ENCODE results near the gene RTL5.

The RTL5 gene

GRCh38 chrX:72143609-72143907 is 11.8 kb upstream of the RTL5 start:
- Histone ChIP-seq H3K9me2 (replicated peaks; ENCODE audit: low read depth, low read length) (no peaks in the 10 kb centered on the region), H3F3A (ENCODE audit: low read depth) (no peaks in the 10 kb centered on the region), H3K36me3 (ENCODE audit: insufficient read depth, low read length) (peaks cover 4% of the 10 kb centered on the region; the same call in 1 of the 2 replicates), H2AFZ (ENCODE audit: low read length) (no peak overlapping the region), H4K20me1 (ENCODE audit: insufficient read depth, low read length, poor library complexity, severe bottlenecking) (no peaks in the 10 kb centered on the region), H3K9me3 (ENCODE audit: insufficient read depth, low read depth, low read length) (no peaks in the 10 kb centered on the region), H3K9ac (ENCODE audit: low read depth, low read length, poor library complexity, severe bottlenecking) (no peak overlapping the region), H3K4me3 (ENCODE audit: low read length, poor library complexity, severe bottlenecking) (no peak overlapping the region), H3K27me3 (ENCODE audit: insufficient read depth, low read length, poor library complexity, severe bottlenecking) (peaks cover 29% of the 10 kb centered on the region), H3K4me2 (ENCODE audit: low read depth, low read length, poor library complexity, severe bottlenecking) (no peak overlapping the region), H3K79me2 (ENCODE audit: insufficient read depth, low read length) (no peaks in the 10 kb centered on the region), H3K4me1 (ENCODE audit: insufficient read depth, low read length, poor library complexity, severe bottlenecking) (peaks cover 4% of the 10 kb centered on the region)
- no peak for TF ChIP-seq EZH2phosphoT487 (IDR thresholded peaks at IDR 0.05; ENCODE audit: borderline replicate concordance)
- no peak for TF ChIP-seq CTCF (conservative IDR thresholded peaks at IDR 0.05; ENCODE audit: low read length)

DNA sequence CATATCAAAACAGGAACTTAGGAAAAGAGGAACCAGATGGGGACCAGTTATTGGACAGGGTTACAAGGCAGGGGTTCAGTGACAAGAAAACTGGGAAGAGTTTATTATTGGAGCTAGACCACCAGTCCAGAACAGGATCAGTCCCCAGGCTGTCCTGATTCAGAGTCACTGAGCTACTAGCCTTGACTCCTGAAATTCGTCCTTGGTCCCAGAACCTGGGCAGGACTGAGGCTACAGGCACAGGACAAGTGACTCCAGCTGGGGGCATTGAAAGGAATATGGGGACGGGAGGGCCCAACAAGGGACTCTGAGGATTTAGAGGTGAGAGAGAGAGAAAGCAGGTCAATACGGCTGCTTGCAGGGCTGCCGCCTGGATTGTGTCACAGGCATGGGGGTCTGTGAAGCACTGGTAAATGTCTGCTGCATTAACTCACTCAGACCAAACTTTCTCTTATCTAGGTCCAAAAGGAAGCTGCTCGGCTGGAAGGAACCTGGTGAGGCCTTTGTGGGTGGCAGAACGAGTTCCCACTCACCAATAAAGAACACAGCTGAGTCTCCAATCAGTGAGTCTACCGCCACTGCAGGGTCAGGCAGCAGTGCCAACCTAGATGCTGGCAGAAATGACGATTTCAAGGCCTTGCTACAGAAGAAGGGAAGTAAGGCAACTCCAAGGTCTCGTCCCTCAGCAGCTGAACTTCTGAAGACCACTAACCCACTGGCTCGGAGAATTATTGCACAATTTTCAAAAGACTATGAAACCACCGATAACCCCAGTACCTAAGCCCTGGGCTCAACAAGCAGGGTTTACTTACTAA is 11.3 kb upstream of the RTL5 start:
- Histone ChIP-seq H4K20me1 (ENCODE audit: insufficient read depth, low read length, poor library complexity, severe bottlenecking) (no peaks in the 10 kb centered on the region), H3K36me3 (ENCODE audit: insufficient read depth, low read length) (peaks cover 4% of the 10 kb centered on the region; the same call in 1 of the 2 replicates), H3K9ac (ENCODE audit: low read depth, low read length, poor library complexity, severe bottlenecking) (no peak overlapping the region), H2AFZ (ENCODE audit: low read length) (no peak overlapping the region), H3K4me1 (ENCODE audit: insufficient read depth, low read length, poor library complexity, severe bottlenecking) (peaks cover 4% of the 10 kb centered on the region), H3K4me3 (ENCODE audit: low read length, poor library complexity, severe bottlenecking) (no peak overlapping the region), H3K9me3 (ENCODE audit: insufficient read depth, low read depth, low read length) (no peaks in the 10 kb centered on the region), H3K27me3 (ENCODE audit: insufficient read depth, low read length, poor library complexity, severe bottlenecking) (peaks cover 26% of the 10 kb centered on the region), H3F3A (ENCODE audit: low read depth) (no peaks in the 10 kb centered on the region), H3K9me2 (replicated peaks; ENCODE audit: low read depth, low read length) (no peaks in the 10 kb centered on the region), H3K79me2 (ENCODE audit: insufficient read depth, low read length) (no peaks in the 10 kb centered on the region), H3K4me2 (ENCODE audit: low read depth, low read length, poor library complexity, severe bottlenecking) (no peak overlapping the region)
- no peak for TF ChIP-seq CTCF (conservative IDR thresholded peaks at IDR 0.05; ENCODE audit: low read length)
- TF ChIP-seq EZH2phosphoT487 (IDR thresholded peaks at IDR 0.05; ENCODE audit: borderline replicate concordance): no peak

GRCh38 chrX:72142094-72142793 is 10.5 kb upstream of the RTL5 start:
- Histone ChIP-seq H3K9me2 (replicated peaks; ENCODE audit: low read depth, low read length) (no peaks in the 10 kb centered on the region), H3K27me3 (ENCODE audit: insufficient read depth, low read length, poor library complexity, severe bottlenecking) (peaks cover 18% of the 10 kb centered on the region), H2AFZ (ENCODE audit: low read length) (no peak overlapping the region), H3K36me3 (ENCODE audit: insufficient read depth, low read length) (peaks cover 4% of the 10 kb centered on the region; the same call in 1 of the 2 replicates), H3K79me2 (ENCODE audit: insufficient read depth, low read length) (no peaks in the 10 kb centered on the region), H3K9ac (ENCODE audit: low read depth, low read length, poor library complexity, severe bottlenecking) (no peak overlapping the region), H3F3A (ENCODE audit: low read depth) (no peaks in the 10 kb centered on the region), H3K4me1 (ENCODE audit: insufficient read depth, low read length, poor library complexity, severe bottlenecking) (peaks cover 4% of the 10 kb centered on the region), H4K20me1 (ENCODE audit: insufficient read depth, low read length, poor library complexity, severe bottlenecking) (no peaks in the 10 kb centered on the region), H3K4me2 (ENCODE audit: low read depth, low read length, poor library complexity, severe bottlenecking) (no peak overlapping the region), H3K4me3 (ENCODE audit: low read length, poor library complexity, severe bottlenecking) (no peak overlapping the region), H3K9me3 (ENCODE audit: insufficient read depth, low read depth, low read length) (no peaks in the 10 kb centered on the region)
- TF ChIP-seq CTCF (conservative IDR thresholded peaks at IDR 0.05; ENCODE audit: low read length): no peak
- TF ChIP-seq EZH2phosphoT487 (IDR thresholded peaks at IDR 0.05; ENCODE audit: borderline replicate concordance): no peak
